Naive thymus-derived CD4-positive, alpha-beta T cell (primary cell): Measurements from ENCODE around the gene FJX1. TPM values are rescaled to one million over a fixed set of nuclear protein-coding genes. Genes with fewer than 3 reads are reported as not detected.

Experiments used
- ATAC-seq: fragments of 150-1000 bp; cut with Tn5 transposase; 2 replicates; pipeline ENCODE4 v1.10.0; 2021; ENCODE audit warnings: mild to moderate bottlenecking, moderate library complexity
- CTCF ChIA-PET: fragments of 350-600 bp; sonication (Branson Sonifier 250); formaldehyde crosslinking; loops from one replicate; lab custom pipeline; 2021; ENCODE audit warnings: antibody characterized with exemption; lab: Charles Lee
- POLR2A ChIA-PET: fragments of 350-600 bp; sonication (Branson Sonifier 250); formaldehyde crosslinking; loops from one replicate; lab custom pipeline; 2021; ENCODE audit warnings: antibody characterized with exemption, inconsistent platforms; lab: Charles Lee
- DNase-seq, 9 donors: peaks; one replicate each; pipeline versions ENCODE4 v3.0.0 to v3.0.0-alpha.2; 2020 to 2022; ENCODE audit warnings: mixed read lengths in 1 of 9
- H3K27ac ChIP-seq: one replicate; pipeline ENCODE4 v1.7.0; 2013; ENCODE audit warnings: mild to moderate bottlenecking, low read depth, low read length, moderate library complexity
- H3K27me3 ChIP-seq, 2 donors: one replicate each; pipeline ENCODE4 v1.7.0; 2013; ENCODE audit warnings: low read length in 2 of 2, mild to moderate bottlenecking in 2 of 2, moderate library complexity in 2 of 2; ENCODE audit not compliant: control insufficient read depth in 2 of 2, insufficient read depth in 2 of 2
- H3K36me3 ChIP-seq, 3 experiments: 1 replicate in 2 of 3; 2 replicates in 1 of 3; pipeline ENCODE4 v1.7.0; 2013; ENCODE audit warnings: low read length in 3 of 3, mild to moderate bottlenecking in 3 of 3, moderate library complexity in 1 of 3; ENCODE audit not compliant: insufficient read depth in 3 of 3, control insufficient read depth in 2 of 3
- H3K4me1 ChIP-seq, 2 donors: one replicate each; pipeline ENCODE4 v1.7.0; 2013; ENCODE audit warnings: low read length in 2 of 2, mild to moderate bottlenecking in 2 of 2, moderate library complexity in 1 of 2; ENCODE audit not compliant: control insufficient read depth in 2 of 2, insufficient read depth in 2 of 2
- H3K4me3 ChIP-seq: 2 replicates; pipeline ENCODE4 v1.7.0; 2013; ENCODE audit warnings: mild to moderate bottlenecking, low read length
- H3K9me3 ChIP-seq, 3 experiments: 1 replicate in 2 of 3; 2 replicates in 1 of 3; pipeline ENCODE4 v1.7.0; 2013; ENCODE audit warnings: low read length in 3 of 3; ENCODE audit not compliant: control insufficient read depth in 2 of 3
- H3K27ac Mint-ChIP-seq, 9 donors: one replicate each; pipeline ENCODE4 v1.8.0; 2020 to 2022; ENCODE audit warnings: mixed read lengths in 9 of 9, mild to moderate bottlenecking in 8 of 9, moderate library complexity in 5 of 9, inconsistent platforms in 2 of 9
- H3K27me3 Mint-ChIP-seq, 5 donors: one replicate each; pipeline ENCODE4 v1.8.0; 2021 to 2022; ENCODE audit warnings: mixed read lengths in 5 of 5, mild to moderate bottlenecking in 1 of 5
- H3K36me3 Mint-ChIP-seq, 5 donors: one replicate each; pipeline ENCODE4 v1.8.0; 2020 to 2022; ENCODE audit warnings: mixed read lengths in 5 of 5, mild to moderate bottlenecking in 3 of 5, inconsistent platforms in 1 of 5
- H3K4me1 Mint-ChIP-seq, 7 donors: one replicate each; pipeline ENCODE4 v1.8.0; 2020 to 2022; ENCODE audit warnings: mixed read lengths in 7 of 7, mild to moderate bottlenecking in 3 of 7, inconsistent platforms in 1 of 7
- H3K4me3 Mint-ChIP-seq, 10 donors: one replicate each; pipeline ENCODE4 v1.8.0; 2020 to 2022; ENCODE audit warnings: mild to moderate bottlenecking in 10 of 10, mixed read lengths in 10 of 10, moderate library complexity in 6 of 10, inconsistent platforms in 2 of 10
- H3K9me3 Mint-ChIP-seq, 11 donors: one replicate each; pipeline ENCODE4 v1.8.0; 2020 to 2022; ENCODE audit warnings: mixed read lengths in 11 of 11, mild to moderate bottlenecking in 4 of 11, inconsistent platforms in 1 of 11, moderate library complexity in 1 of 11
- intact Hi-C, 2 donors: fragments of 100-400 bp; cut with micrococcal nuclease; formaldehyde crosslinking; loops; one replicate each; pipeline ENCODE4 v1.15.1; 2023
- polyA plus RNA-seq, 2 donors: library from polyadenylated mRNA; unstranded; fragments of 300-500 nt; fragmentation: Illumina TruSeq; gene quantifications; one replicate each; pipeline ENCODE4 v1.2.3, GENCODE V29; 2021
- total RNA-seq, 6 experiments: library from RNA in 5 of 6; stranded (reverse) in 5 of 6; gene quantifications; 1 replicate in 5 of 6; 2 replicates in 1 of 6; pipeline ENCODE4 v1.2.3 and lab custom pipeline; 2021 to 2026

Gene FJX1
- total and polyA plus RNA-seq, 7 experiments from 2014 or later, result 0.15 TPM; not detected in 6

DNA sequence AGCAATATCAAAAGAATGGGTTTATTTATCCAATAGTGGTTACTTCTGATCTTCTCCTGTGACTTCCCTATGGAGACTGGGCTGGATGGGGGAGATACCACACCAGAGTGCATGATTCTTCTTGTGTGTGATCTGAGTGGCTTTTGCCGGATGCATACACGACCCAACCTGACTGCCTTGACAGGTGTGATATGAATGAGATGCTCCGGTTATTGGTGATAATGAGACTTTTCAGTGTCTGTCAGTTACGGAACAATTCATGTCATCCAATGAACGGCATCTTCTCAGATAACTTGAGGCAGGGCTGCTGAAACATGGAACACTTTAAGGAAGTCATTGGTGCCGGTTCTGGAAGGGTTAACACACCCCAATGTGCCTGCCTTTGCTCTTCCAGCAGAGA is 17.7 kb downstream of the FJX1 start:
- ChIA-PET POLR2A (no interaction called here), CTCF (no interaction called here)
- Histone ChIP-seq H3K4me1 (no peaks in the 10 kb centered on the region), H3K9me3 (no peaks in the 10 kb centered on the region), H3K4me3 (no peak overlapping the region), H3K27me3 (no peaks in the 10 kb centered on the region), H3K27ac (no peak overlapping the region), H3K36me3 (no peaks in the 10 kb centered on the region)
- H3K36me3 Mint-ChIP-seq, result no peaks in the 10 kb centered on the region
- H3K9me3 Mint-ChIP-seq, result no peaks in the 10 kb centered on the region
- H3K27me3 Mint-ChIP-seq, result peaks cover 25 to 47% (median 40%) of the 10 kb centered on the region in 5 donors
- H3K4me3 Mint-ChIP-seq, result no peak overlapping the region
- no peak for DNase-seq
- peaks cover 0 to 1% (median 0%) of the 10 kb centered on the region in 7 donors for H3K4me1 Mint-ChIP-seq
- no peak for ATAC-seq
- no peak overlapping the region for H3K27ac Mint-ChIP-seq
- intact Hi-C loops, result no loop called here

DNA sequence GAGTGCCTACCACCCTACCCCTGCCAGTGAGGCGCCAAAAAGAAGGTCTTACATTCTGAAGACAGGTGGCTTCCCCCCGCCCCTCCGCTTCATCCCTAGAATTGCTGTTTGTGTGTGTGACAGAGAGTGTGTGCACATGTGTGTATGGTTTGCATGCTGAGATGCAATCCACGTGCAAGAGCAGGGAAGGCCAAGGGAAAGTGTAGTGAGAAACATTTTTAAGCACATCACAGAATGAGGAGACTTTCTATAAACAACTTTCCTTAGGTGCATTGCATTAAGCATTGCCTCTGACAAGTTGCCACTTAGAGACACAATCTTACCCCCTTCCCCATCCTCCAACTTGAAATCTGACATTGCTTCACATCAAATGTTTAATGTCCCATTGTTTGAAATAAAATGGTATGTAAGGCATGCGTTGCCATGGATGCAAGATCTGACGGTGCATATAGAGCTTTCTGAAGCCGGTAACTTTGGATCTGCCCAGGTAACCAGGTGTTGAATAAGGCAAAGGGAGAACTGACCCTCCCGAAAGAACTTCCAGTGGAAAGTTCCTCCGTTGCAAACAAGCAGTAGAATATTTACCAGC is 21.4 kb downstream of the FJX1 start:
- intact Hi-C loops, result no loop called here
- H3K4me3 ChIP-seq, result no peak overlapping the region
- H3K27me3 ChIP-seq, result no peaks in the 10 kb centered on the region
- POLR2A ChIA-PET, result no interaction called here
- H3K27ac ChIP-seq, result no peak overlapping the region
- CTCF ChIA-PET, result no interaction called here
- no peaks in the 10 kb centered on the region for H3K4me1 ChIP-seq
- H3K27ac Mint-ChIP-seq, result no peak overlapping the region
- no peaks in the 10 kb centered on the region for H3K36me3 Mint-ChIP-seq
- DNase-seq (no peak), ATAC-seq (no peak)
- no peaks in the 10 kb centered on the region for H3K36me3 ChIP-seq
- H3K9me3 Mint-ChIP-seq, result no peaks in the 10 kb centered on the region
- no peaks in the 10 kb centered on the region for H3K9me3 ChIP-seq
- peaks cover 9 to 38% (median 19%) of the 10 kb centered on the region in 5 donors for H3K27me3 Mint-ChIP-seq
- H3K4me1 Mint-ChIP-seq, result no peaks in the 10 kb centered on the region
- H3K4me3 Mint-ChIP-seq, result no peak overlapping the region

DNA sequence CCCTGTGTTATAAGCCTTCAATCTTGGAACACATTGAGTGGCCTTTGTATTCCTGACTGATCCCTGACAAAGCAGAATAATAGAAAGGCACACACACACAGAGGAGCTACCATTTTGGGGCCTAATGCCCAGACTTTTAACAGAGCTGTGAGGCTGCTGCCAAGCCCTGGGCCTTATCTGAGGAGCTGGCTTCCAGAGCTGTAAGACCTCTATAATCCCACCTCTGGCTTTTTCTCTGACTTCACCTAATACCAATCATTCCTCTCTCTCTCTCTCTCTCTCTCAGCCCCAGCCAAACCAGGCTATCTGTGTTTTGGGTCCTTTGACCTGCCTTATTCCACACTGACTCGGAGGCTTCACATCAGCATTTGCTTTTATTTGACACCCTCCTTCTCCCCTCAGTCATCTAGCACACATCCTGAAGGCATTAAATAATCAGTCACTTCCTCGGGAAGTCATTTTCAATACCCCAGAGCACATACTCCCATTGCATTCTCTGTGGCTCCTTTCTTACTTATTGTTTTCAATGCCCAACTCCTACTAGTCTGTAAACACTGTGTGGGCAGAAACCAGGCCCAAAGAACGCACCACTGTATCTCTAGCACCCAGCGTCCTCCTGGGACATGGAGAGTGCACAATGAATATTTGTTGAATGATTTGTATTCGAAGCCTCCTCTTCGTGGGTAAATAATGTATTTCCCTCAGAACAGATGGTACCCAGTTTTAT is 23.1 kb downstream of the FJX1 start:
- Histone ChIP-seq H3K4me1 (no peaks in the 10 kb centered on the region), H3K36me3 (no peaks in the 10 kb centered on the region), H3K9me3 (no peaks in the 10 kb centered on the region), H3K27me3 (no peaks in the 10 kb centered on the region), H3K27ac (no peak overlapping the region), H3K4me3 (no peak overlapping the region)
- no peaks in the 10 kb centered on the region for H3K9me3 Mint-ChIP-seq
- intact Hi-C loops, result no loop called here
- ATAC-seq (no peak), DNase-seq (no peak)
- no peaks in the 10 kb centered on the region for H3K36me3 Mint-ChIP-seq
- H3K4me1 Mint-ChIP-seq, result no peaks in the 10 kb centered on the region
- peaks cover 9 to 29% (median 18%) of the 10 kb centered on the region in 5 donors for H3K27me3 Mint-ChIP-seq
- H3K4me3 Mint-ChIP-seq, result no peak overlapping the region
- H3K27ac Mint-ChIP-seq, result no peak overlapping the region
- POLR2A ChIA-PET, result no interaction called here
- CTCF ChIA-PET, result no interaction called here

DNA sequence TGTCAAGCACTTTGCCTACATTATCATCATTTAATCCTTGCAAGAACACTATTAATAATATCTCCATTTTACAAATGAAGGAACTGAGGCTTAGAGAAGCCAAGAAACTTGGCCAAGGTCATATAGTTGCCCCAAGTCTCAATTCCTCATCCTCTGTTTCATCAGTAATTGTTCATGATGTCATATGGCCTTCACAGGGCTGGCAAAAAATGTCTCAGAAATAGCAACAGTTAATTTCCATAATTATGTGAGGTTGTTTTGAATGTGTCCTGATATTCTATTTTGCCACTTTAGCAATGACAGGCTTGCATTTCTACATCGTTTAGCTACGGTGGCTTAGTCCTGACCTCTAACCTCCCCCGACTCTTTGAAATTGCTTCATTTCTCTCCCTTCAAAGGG is 23.7 kb downstream of the FJX1 start:
- H3K4me1 ChIP-seq, result no peaks in the 10 kb centered on the region
- H3K36me3 ChIP-seq, result no peaks in the 10 kb centered on the region
- no peaks in the 10 kb centered on the region for H3K9me3 ChIP-seq
- no peak overlapping the region for H3K4me3 Mint-ChIP-seq
- DNase-seq (no peak), ATAC-seq (no peak)
- intact Hi-C loops, result no loop called here
- H3K4me1 Mint-ChIP-seq, result no peaks in the 10 kb centered on the region
- ChIA-PET POLR2A (no interaction called here), CTCF (no interaction called here)
- no peaks in the 10 kb centered on the region for H3K36me3 Mint-ChIP-seq
- H3K27ac ChIP-seq, result no peak overlapping the region
- no peak overlapping the region for H3K4me3 ChIP-seq
- no peaks in the 10 kb centered on the region for H3K9me3 Mint-ChIP-seq
- no peak overlapping the region for H3K27ac Mint-ChIP-seq
- H3K27me3 ChIP-seq, result no peaks in the 10 kb centered on the region
- peaks cover 4 to 29% (median 19%) of the 10 kb centered on the region in 5 donors for H3K27me3 Mint-ChIP-seq

DNA sequence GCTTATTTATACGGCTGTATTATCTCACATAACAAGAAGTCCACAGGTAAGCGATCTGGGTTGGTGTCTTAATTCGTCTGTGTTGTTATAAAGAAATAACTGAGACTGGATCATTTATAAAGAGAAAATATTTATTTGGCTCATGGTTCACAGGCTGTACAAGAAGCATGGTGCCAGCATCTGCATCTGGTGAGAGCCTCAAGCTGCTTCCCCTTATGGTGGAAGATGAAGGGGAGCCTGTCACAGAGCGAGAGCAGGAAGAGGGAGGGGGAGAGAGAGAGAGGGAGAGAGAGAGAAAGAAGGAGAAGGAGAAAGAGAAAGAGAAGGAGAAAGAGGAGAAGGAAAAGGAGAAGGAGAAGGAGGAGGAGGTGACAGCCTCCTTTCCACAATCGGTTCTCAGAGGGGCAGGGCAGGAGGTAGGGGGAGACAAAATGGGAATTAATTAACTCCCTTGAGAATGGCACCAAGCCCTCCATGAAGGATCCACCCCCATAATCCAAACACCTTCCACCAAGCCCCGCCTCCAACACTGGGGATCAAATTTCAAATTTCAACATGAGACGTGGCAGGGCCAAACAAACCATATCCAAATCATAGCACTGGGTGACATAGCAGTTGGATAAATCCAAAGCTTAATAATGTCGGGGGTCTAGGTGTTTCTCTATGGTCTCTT is 29.3 kb downstream of the FJX1 start:
- ATAC-seq (no peak), DNase-seq (no peak)
- H3K4me3 ChIP-seq, result no peak overlapping the region
- Mint-ChIP-seq H3K27me3 (peaks cover 16 to 37% (median 28%) of the 10 kb centered on the region in 5 donors), H3K9me3 (no peaks in the 10 kb centered on the region), H3K4me1 (peaks cover 0 to 3% (median 0%) of the 10 kb centered on the region in 7 donors), H3K36me3 (no peaks in the 10 kb centered on the region), H3K27ac (peak overlapping the region in 1 of 9 donors; percentile 66), H3K4me3 (no peak overlapping the region)
- H3K9me3 ChIP-seq, result no peaks in the 10 kb centered on the region
- CTCF ChIA-PET, result no interaction called here
- no peaks in the 10 kb centered on the region for H3K36me3 ChIP-seq
- no peaks in the 10 kb centered on the region for H3K27me3 ChIP-seq
- intact Hi-C loops, result no loop called here
- no peaks in the 10 kb centered on the region for H3K4me1 ChIP-seq
- POLR2A ChIA-PET, result no interaction called here
- H3K27ac ChIP-seq, result no peak overlapping the region

DNA sequence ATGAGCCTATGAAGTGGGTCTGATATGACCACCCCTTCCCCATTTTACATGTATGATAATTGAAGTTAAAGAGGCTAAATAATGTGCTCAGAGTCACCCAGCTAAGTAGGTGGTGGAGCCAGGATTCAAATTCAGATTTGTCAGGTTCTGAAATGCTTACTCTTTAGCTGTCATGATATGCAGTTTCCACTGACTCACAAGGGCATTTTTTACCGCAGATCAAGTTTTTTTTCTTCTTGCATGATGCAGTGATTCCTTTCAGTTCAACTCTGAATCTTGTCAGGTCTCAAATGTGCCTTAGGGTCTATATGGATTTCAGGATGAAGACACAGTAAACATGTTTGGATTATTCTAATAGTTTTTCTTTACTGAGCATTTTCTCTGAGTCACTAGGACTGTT is 31.7 kb downstream of the FJX1 start:
- Histone ChIP-seq H3K4me3 (no peak overlapping the region), H3K27me3 (no peaks in the 10 kb centered on the region), H3K4me1 (no peaks in the 10 kb centered on the region), H3K27ac (no peak overlapping the region), H3K36me3 (no peaks in the 10 kb centered on the region), H3K9me3 (no peaks in the 10 kb centered on the region)
- no peak overlapping the region for H3K27ac Mint-ChIP-seq
- H3K4me1 Mint-ChIP-seq, result peaks cover 0 to 3% (median 0%) of the 10 kb centered on the region in 7 donors
- ATAC-seq, result no peak
- H3K36me3 Mint-ChIP-seq, result no peaks in the 10 kb centered on the region
- no peaks in the 10 kb centered on the region for H3K9me3 Mint-ChIP-seq
- H3K27me3 Mint-ChIP-seq, result peaks cover 28 to 58% (median 49%) of the 10 kb centered on the region in 5 donors
- intact Hi-C loops, result no loop called here
- no peak for DNase-seq
- ChIA-PET POLR2A (no interaction called here), CTCF (interaction anchor here (0.6 kb wide), 1 partner anchor 9 kb away, joined by 3 read pairs; no protein-coding TSS in a partner anchor)
- H3K4me3 Mint-ChIP-seq, result no peak overlapping the region
